Smooth muscle cell (in vitro differentiated cells): Measurements from ENCODE around the gene KCNQ1OT1. TPM values are rescaled to one million over a fixed set of nuclear protein-coding genes. Genes with fewer than 3 reads are reported as not detected.

Experiments used
- DNase-seq: peaks from one replicate; lab custom pipeline; 2025; ENCODE audit not compliant: unreplicated experiment; lab: John Stamatoyannopoulos, UW
- H2AFZ ChIP-seq: fragments of 200-600 bp; sonication (generic); 2 replicates; pipeline ENCODE4 v1.6.0; 2016; ENCODE audit warnings: antibody characterized with exemption, low read depth, mild to moderate bottlenecking
- H3F3A ChIP-seq: fragments of 200-600 bp; sonication (generic); 2 replicates; pipeline ENCODE4 v1.6.0; 2017; ENCODE audit warnings: antibody characterized with exemption, low read depth
- H3K27ac ChIP-seq: fragments of 200-600 bp; sonication (generic); 2 replicates; pipeline ENCODE4 v1.5.1; 2016; ENCODE audit warnings: low read depth, mild to moderate bottlenecking
- H3K27me3 ChIP-seq: fragments of 200-600 bp; sonication (generic); 2 replicates; pipeline ENCODE4 v1.6.1; 2016; ENCODE audit warnings: low read depth, mild to moderate bottlenecking
- H3K36me3 ChIP-seq: fragments of 200-600 bp; sonication (generic); 2 replicates; pipeline ENCODE4 v1.5.1; 2016; ENCODE audit warnings: low read depth
- H3K4me1 ChIP-seq: fragments of 200-600 bp; sonication (generic); 2 replicates; pipeline ENCODE4 v1.5.1; 2016; ENCODE audit warnings: low read depth
- H3K4me2 ChIP-seq: fragments of 200-600 bp; sonication (generic); 2 replicates; pipeline ENCODE4 v1.6.0; 2016; ENCODE audit warnings: mild to moderate bottlenecking
- H3K4me3 ChIP-seq: fragments of 200-600 bp; sonication (generic); 2 replicates; pipeline ENCODE4 v1.5.1; 2016; ENCODE audit warnings: mild to moderate bottlenecking
- H3K79me2 ChIP-seq: fragments of 200-600 bp; sonication (generic); 2 replicates; pipeline ENCODE4 v1.6.0; 2016; ENCODE audit warnings: low read depth, mild to moderate bottlenecking
- H3K9ac ChIP-seq: fragments of 200-600 bp; sonication (generic); 2 replicates; pipeline ENCODE4 v1.6.0; 2016; ENCODE audit warnings: low read depth
- H3K9me3 ChIP-seq: fragments of 200-600 bp; sonication (generic); replicated peaks from 2 replicates; pipeline ENCODE4 v1.5.1; 2016; ENCODE audit warnings: low read depth
- H4K20me1 ChIP-seq: fragments of 200-600 bp; sonication (generic); 2 replicates; pipeline ENCODE4 v1.6.0; 2016; ENCODE audit warnings: low read depth
- WGBS: methylation state at CpG from one replicate; pipeline ENCODE4 v1.1.7; 2016; ENCODE audit warnings: low lambda C conversion rate; 5-methylcytosine and 5-hydroxymethylcytosine counted together
- polyA plus RNA-seq: library from polyadenylated mRNA; unstranded; fragments of >200 nt; fragmentation: Nextera tagmentation; extraction: Ambion mirVana; gene quantifications from 2 replicates; pipeline ENCODE4 v1.2.1, GENCODE V29; 2016
- small RNA-seq: library from RNA; depleted of rRNA; stranded (forward); fragments of <200 nt; gene quantifications from one replicate; pipeline ENCODE3, GENCODE V24; 2014
- total RNA-seq: library from RNA; depleted of rRNA; stranded (reverse); fragments of >200 nt; gene quantifications from 2 replicates; pipeline ENCODE4 v1.2.3, GENCODE V29; 2014
- TF ChIP-seq, protein P1 (sequence below): fragments of 200-600 bp; sonication (generic); IDR thresholded peaks from 2 replicates; pipeline ENCODE4 v1.5.1; 2017; ENCODE audit warnings: borderline replicate concordance, mild to moderate bottlenecking, antibody characterized with exemption; ENCODE audit not compliant: insufficient read depth, poor library complexity, severe bottlenecking

KCNQ1OT1 gene
- total and polyA plus RNA-seq, 2 experiments from 2014 or later, result 1.6 to 9.8 TPM

GRCh38 chr11:2559527-2560311 is 140.1 kb downstream of the KCNQ1OT1 start:
- H3K9me3 ChIP-seq, result no peaks in the 10 kb centered on the region
- 93% methylated on average over 24 of the region's 28 CpGs for WGBS
- no peak overlapping the region for H3K27ac ChIP-seq
- H3K36me3 ChIP-seq, result no peaks in the 10 kb centered on the region
- H3K4me2 ChIP-seq, result no peak overlapping the region
- no peak for DNase-seq
- H3F3A ChIP-seq, result no peaks in the 10 kb centered on the region
- H3K9ac ChIP-seq, result no peak overlapping the region
- peaks cover 5% of the 10 kb centered on the region for H3K27me3 ChIP-seq
- H4K20me1 ChIP-seq, result no peaks in the 10 kb centered on the region
- H3K79me2 ChIP-seq, result no peaks in the 10 kb centered on the region
- TF ChIP-seq, protein P1, sequence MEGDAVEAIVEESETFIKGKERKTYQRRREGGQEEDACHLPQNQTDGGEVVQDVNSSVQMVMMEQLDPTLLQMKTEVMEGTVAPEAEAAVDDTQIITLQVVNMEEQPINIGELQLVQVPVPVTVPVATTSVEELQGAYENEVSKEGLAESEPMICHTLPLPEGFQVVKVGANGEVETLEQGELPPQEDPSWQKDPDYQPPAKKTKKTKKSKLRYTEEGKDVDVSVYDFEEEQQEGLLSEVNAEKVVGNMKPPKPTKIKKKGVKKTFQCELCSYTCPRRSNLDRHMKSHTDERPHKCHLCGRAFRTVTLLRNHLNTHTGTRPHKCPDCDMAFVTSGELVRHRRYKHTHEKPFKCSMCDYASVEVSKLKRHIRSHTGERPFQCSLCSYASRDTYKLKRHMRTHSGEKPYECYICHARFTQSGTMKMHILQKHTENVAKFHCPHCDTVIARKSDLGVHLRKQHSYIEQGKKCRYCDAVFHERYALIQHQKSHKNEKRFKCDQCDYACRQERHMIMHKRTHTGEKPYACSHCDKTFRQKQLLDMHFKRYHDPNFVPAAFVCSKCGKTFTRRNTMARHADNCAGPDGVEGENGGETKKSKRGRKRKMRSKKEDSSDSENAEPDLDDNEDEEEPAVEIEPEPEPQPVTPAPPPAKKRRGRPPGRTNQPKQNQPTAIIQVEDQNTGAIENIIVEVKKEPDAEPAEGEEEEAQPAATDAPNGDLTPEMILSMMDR, result no peak
- H3K4me1 ChIP-seq, result peaks cover 5% of the 10 kb centered on the region
- H3K4me3 ChIP-seq, result no peak overlapping the region
- H2AFZ ChIP-seq, result no peak overlapping the region

DNA sequence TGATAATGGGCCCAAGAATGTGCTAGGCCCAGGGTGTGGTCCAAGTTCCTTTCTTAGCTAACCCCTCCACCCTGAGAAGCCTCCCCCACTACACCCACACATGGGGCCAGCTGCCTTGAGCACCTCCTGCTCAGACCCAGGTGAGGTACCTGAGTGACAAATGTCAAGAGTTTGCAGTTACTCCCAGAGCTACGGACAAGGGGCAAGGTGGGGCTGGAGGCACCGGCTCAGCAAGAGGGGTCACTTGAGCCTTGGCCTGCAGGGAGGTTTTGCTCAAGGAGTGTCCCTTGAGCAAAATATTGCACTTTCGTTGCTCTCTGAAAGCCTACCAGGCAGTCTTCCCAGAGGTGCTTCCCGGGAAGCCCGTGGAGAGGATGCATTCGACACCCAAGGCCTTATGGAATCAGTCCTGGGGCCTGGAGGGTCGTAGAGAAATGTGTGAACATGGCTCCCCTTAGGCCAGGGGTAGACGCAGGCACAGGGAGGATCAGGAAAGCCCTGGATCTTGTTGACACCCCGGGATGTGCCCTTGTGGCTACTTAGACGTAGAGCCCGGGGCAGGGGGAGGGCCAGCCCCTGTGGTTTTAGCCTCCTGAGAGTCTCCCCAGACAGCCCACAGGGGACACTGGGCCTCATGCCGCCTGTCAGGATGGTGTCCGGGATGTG is 140.8 kb downstream of the KCNQ1OT1 start:
- H3K27ac ChIP-seq, result no peak overlapping the region
- H3F3A ChIP-seq, result no peaks in the 10 kb centered on the region
- H3K4me3 ChIP-seq, result no peak overlapping the region
- no peaks in the 10 kb centered on the region for H3K36me3 ChIP-seq
- H3K79me2 ChIP-seq, result no peaks in the 10 kb centered on the region
- H3K4me1 ChIP-seq, result peaks cover 12% of the 10 kb centered on the region
- no peak overlapping the region for H3K9ac ChIP-seq
- no peaks in the 10 kb centered on the region for H3K9me3 ChIP-seq
- H3K4me2 ChIP-seq, result no peak overlapping the region
- TF ChIP-seq, protein P1, result no peak
- H4K20me1 ChIP-seq, result no peaks in the 10 kb centered on the region
- no peak for DNase-seq
- H3K27me3 ChIP-seq, result no peaks in the 10 kb centered on the region
- 94% methylated on average over 13 of the region's 13 CpGs for WGBS
- H2AFZ ChIP-seq, result no peak overlapping the region

GRCh38 chr11:2558397-2558796 is 141.4 kb downstream of the KCNQ1OT1 start:
- no peaks in the 10 kb centered on the region for H4K20me1 ChIP-seq
- no peak overlapping the region for H3K4me2 ChIP-seq
- TF ChIP-seq, protein P1, result no peak
- H3K27me3 ChIP-seq, result no peaks in the 10 kb centered on the region
- H3K27ac ChIP-seq, result no peak overlapping the region
- WGBS, result 96% methylated on average over 17 of the region's 17 CpGs
- no peaks in the 10 kb centered on the region for H3F3A ChIP-seq
- no peaks in the 10 kb centered on the region for H3K36me3 ChIP-seq
- no peaks in the 10 kb centered on the region for H3K79me2 ChIP-seq
- DNase-seq, result no peak
- no peak overlapping the region for H3K9ac ChIP-seq
- no peak overlapping the region for H3K4me3 ChIP-seq
- H3K9me3 ChIP-seq, result no peaks in the 10 kb centered on the region
- H3K4me1 ChIP-seq, result peaks cover 12% of the 10 kb centered on the region
- H2AFZ ChIP-seq, result no peak overlapping the region

Small RNA genes lying within 50 kb of the gene (small RNA-seq; reads per million reads assigned to genes)
- not detected for gene RF01947
- gene RF01948, result not detected
- not detected for gene RF01950

Other genes starting within 250 kb of the KCNQ1OT1 start
- 171 and 194 TPM in 2 replicates for gene CDKN1C, start 185.8 kb upstream of the KCNQ1OT1 start, total RNA-seq
- gene CDKN1C, start 185.8 kb upstream of the KCNQ1OT1 start, polyA plus RNA-seq, result 303 and 392 TPM in 2 replicates
- gene PHLDA2, start 229.4 kb upstream of the KCNQ1OT1 start, total RNA-seq, result 11.0 and 21.8 TPM in 2 replicates
- 89.3 and 90.7 TPM in 2 replicates for gene PHLDA2, start 229.4 kb upstream of the KCNQ1OT1 start, polyA plus RNA-seq